BE2C (cell line): ENCODE measurements around the gene TMEM31.
A peak's percentile ranks its signal among the peaks of the same experiment; 100 is the strongest.
"Not testable (repeated sequence)": the region's sequence is repeated elsewhere in the genome, so short reads cannot be mapped to it uniquely, and the experiment has no call there.

Experiments
- DNase-seq: peaks from one replicate; pipeline ENCODE4 v3.0.0-alpha.2; 2020
- H3K27me3 ChIP-seq: fragments of 250-450 bp; sonication (Bioruptor Pico); 2 replicates; pipeline ENCODE4 v1.5.1; 2020; ENCODE audit warnings: mild to moderate bottlenecking
- H3K36me3 ChIP-seq: fragments of 250-450 bp; sonication (Bioruptor Pico); 2 replicates; pipeline ENCODE4 v1.5.1; 2020; ENCODE audit warnings: mild to moderate bottlenecking
- H3K4me1 ChIP-seq: fragments of 250-450 bp; sonication (Bioruptor Pico); 2 replicates; pipeline ENCODE4 v1.5.1; 2020
- H3K4me3 ChIP-seq: 2 replicates; pipeline ENCODE4 v1.5.1; 2011; ENCODE audit warnings: low read depth, low read length
- H3K9me3 ChIP-seq: fragments of 250-450 bp; sonication (Bioruptor Pico); 2 replicates; pipeline ENCODE4 v1.5.1; 2020
- CTCF ChIP-seq: IDR thresholded peaks from 2 replicates; pipeline ENCODE4 v1.5.1; 2012; ENCODE audit warnings: mild to moderate bottlenecking, low read depth, low read length

TMEM31 gene

GRCh38 chrX:103741879-103742278 is 31.2 kb downstream of the TMEM31 start:
- no peak for TF ChIP-seq CTCF
- Histone ChIP-seq H3K9me3 (no peaks in the 10 kb centered on the region), H3K36me3 (no peaks in the 10 kb centered on the region), H3K4me1 (no peaks in the 10 kb centered on the region), H3K4me3 (no peak overlapping the region), H3K27me3 (no peaks in the 10 kb centered on the region)
- DNase-seq: no peak

GRCh38 chrX:103742339-103742738 is 31.6 kb downstream of the TMEM31 start:
- no peaks in the 10 kb centered on the region for H3K9me3 ChIP-seq
- no peaks in the 10 kb centered on the region for H3K27me3 ChIP-seq
- DNase-seq: no peak
- TF ChIP-seq CTCF: no peak
- H3K4me3 ChIP-seq: no peak overlapping the region
- H3K36me3 ChIP-seq: no peaks in the 10 kb centered on the region
- no peaks in the 10 kb centered on the region for H3K4me1 ChIP-seq

GRCh38 chrX:103747163-103747562 is 36.5 kb downstream of the TMEM31 start:
- Histone ChIP-seq H3K9me3 (no peaks in the 10 kb centered on the region), H3K4me3 (no peak overlapping the region), H3K4me1 (no peaks in the 10 kb centered on the region), H3K36me3 (no peaks in the 10 kb centered on the region), H3K27me3 (no peaks in the 10 kb centered on the region)
- no peak for TF ChIP-seq CTCF
- DNase-seq: no peak

- Histone ChIP-seq H3K4me3 (no peak overlapping the region), H3K36me3 (no peaks in the 10 kb centered on the region), H3K27me3 (no peaks in the 10 kb centered on the region), H3K4me1 (no peaks in the 10 kb centered on the region), H3K9me3 (no peaks in the 10 kb centered on the region)
- no peak for TF ChIP-seq CTCF
- peak; percentile 16 for DNase-seq
Observed at GRCh38 chrX:103754401-103754800, 43.7 kb downstream of the TMEM31 start.

GRCh38 chrX:103756736-103757135 is 46.0 kb downstream of the TMEM31 start:
- Histone ChIP-seq H3K9me3 (no peaks in the 10 kb centered on the region), H3K4me3 (no peak overlapping the region), H3K27me3 (no peaks in the 10 kb centered on the region), H3K4me1 (no peaks in the 10 kb centered on the region), H3K36me3 (no peaks in the 10 kb centered on the region)
- DNase-seq: no peak
- TF ChIP-seq CTCF: no peak

GRCh38 chrX:103758555-103758954 is 47.8 kb downstream of the TMEM31 start:
- Histone ChIP-seq H3K9me3 (no peaks in the 10 kb centered on the region), H3K36me3 (no peaks in the 10 kb centered on the region), H3K4me3 (no peak overlapping the region), H3K27me3 (no peaks in the 10 kb centered on the region), H3K4me1 (no peaks in the 10 kb centered on the region)
- TF ChIP-seq CTCF: no peak
- DNase-seq: no peak

- not testable (repeated sequence) for H3K27me3 ChIP-seq, H3K9me3 ChIP-seq, H3K4me3 ChIP-seq, H3K36me3 ChIP-seq, H3K4me1 ChIP-seq, DNase-seq
Observed at GRCh38 chrX:103763541-103763940, 52.8 kb downstream of the TMEM31 start.
